ENCODE data around the gene SNAI3.

DNA sequence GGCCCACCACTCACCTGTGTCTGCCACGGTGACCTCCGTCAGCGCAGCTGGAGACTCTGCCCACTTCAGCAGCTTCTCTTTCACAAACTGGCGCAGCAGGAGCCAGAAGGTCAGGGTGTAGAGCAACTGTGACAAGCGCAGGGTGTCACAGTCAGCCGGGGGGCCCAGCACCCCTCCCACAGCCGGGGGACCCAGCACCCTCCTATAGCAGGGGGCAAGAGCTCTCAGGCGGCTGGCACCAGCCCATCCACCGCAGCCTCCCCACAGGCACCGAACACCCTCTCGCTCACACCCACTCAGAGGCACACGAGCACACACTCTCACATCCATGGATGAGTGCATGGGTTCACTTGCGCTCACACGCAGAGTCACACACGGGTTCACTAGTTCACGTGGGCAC is 48.8 kb upstream of the SNAI3 start:
- TF ChIP-seq, protein P1, sequence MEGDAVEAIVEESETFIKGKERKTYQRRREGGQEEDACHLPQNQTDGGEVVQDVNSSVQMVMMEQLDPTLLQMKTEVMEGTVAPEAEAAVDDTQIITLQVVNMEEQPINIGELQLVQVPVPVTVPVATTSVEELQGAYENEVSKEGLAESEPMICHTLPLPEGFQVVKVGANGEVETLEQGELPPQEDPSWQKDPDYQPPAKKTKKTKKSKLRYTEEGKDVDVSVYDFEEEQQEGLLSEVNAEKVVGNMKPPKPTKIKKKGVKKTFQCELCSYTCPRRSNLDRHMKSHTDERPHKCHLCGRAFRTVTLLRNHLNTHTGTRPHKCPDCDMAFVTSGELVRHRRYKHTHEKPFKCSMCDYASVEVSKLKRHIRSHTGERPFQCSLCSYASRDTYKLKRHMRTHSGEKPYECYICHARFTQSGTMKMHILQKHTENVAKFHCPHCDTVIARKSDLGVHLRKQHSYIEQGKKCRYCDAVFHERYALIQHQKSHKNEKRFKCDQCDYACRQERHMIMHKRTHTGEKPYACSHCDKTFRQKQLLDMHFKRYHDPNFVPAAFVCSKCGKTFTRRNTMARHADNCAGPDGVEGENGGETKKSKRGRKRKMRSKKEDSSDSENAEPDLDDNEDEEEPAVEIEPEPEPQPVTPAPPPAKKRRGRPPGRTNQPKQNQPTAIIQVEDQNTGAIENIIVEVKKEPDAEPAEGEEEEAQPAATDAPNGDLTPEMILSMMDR (IDR thresholded peaks at IDR 0.05), result no peak
- TF ChIP-seq POLR2A (IDR thresholded peaks at IDR 0.05), result no peak

All from uterus (tissue), 2 donors.